HepG2 (cell line): ENCODE data around the gene PRICKLE2.

Experiments
- CEBPB ChIP-seq: IDR thresholded peaks from 2 replicates; pipeline ENCODE4 v1.6.1; 2011; ENCODE audit warnings: low read depth, low read length, improper control_type of control experiment, borderline replicate concordance
- ETV6 ChIP-seq: sonication (generic); formaldehyde crosslinking; conservative IDR thresholded peaks from 2 replicates; pipeline ENCODE4 v1.4.0; 2020; ENCODE audit warnings: missing genetic modification reagents
- NBN ChIP-seq: fragments of 450-650 bp; conservative IDR thresholded peaks from 2 replicates; pipeline ENCODE4 v1.6.1; 2017
- POLR2A ChIP-seq, 2 experiments: IDR thresholded peaks; 2 replicates each; pipeline ENCODE4 v1.6.1; 2011; ENCODE audit warnings: low read depth in 2 of 2, low read length in 2 of 2, mild to moderate bottlenecking in 1 of 2, moderate library complexity in 1 of 2; ENCODE audit not compliant: insufficient read depth in 1 of 2
- SALL2 ChIP-seq: sonication (generic); formaldehyde crosslinking; IDR thresholded peaks from 2 replicates; pipeline ENCODE4 v1.8.1; 2023; ENCODE audit warnings: mild to moderate bottlenecking, missing genetic modification reagents, inconsistent platforms
- SMARCE1 ChIP-seq: fragments of 450-650 bp; IDR thresholded peaks from 2 replicates; pipeline ENCODE4 v1.6.1; 2017; ENCODE audit warnings: borderline replicate concordance
- ZNF10 ChIP-seq: sonication (generic); formaldehyde crosslinking; IDR thresholded peaks from 2 replicates; pipeline ENCODE4 v1.4.0; 2020; ENCODE audit warnings: mild to moderate bottlenecking, low read depth, missing genetic modification reagents, borderline replicate concordance
- ZNF451 ChIP-seq: sonication (generic); formaldehyde crosslinking; IDR thresholded peaks from 2 replicates; pipeline ENCODE4 v1.5.0; 2020; ENCODE audit warnings: mild to moderate bottlenecking, missing genetic modification reagents
- TF ChIP-seq, protein P1 (sequence below): sonication (generic); formaldehyde crosslinking; IDR thresholded peaks from 2 replicates; pipeline ENCODE4 v1.4.0; 2020; ENCODE audit warnings: mild to moderate bottlenecking, missing genetic modification reagents

DNA sequence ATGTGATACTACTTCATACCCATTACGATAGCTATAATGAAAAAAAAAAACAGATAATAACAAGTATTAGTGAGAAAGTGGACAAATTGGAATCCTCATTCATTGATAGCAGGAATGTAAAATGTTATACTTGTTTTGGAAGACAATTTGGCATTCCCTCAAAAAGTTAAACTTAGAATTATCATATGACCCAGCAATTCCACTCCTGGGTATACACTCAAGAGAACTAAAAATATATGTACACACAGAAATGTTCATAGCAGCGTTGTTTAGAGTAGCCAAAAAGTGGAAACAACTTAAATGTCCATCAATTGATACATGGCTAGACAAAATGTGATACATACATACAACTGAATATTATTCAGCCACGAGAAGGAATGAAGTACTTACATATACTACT, 69.9 kb downstream of the PRICKLE2 start:
- TF ChIP-seq SALL2 (CRISPR knock-in tag): no peak
- TF ChIP-seq ETV6: no peak
- TF ChIP-seq CEBPB: no peak
- no peak for TF ChIP-seq ZNF451 (CRISPR knock-in tag)
- TF ChIP-seq POLR2A (IDR thresholded peaks at IDR 0.05; ENCODE audit: insufficient read depth in 1 of 2, low read depth in 2 of 2, low read length in 2 of 2): no peak
- TF ChIP-seq, protein P1, sequence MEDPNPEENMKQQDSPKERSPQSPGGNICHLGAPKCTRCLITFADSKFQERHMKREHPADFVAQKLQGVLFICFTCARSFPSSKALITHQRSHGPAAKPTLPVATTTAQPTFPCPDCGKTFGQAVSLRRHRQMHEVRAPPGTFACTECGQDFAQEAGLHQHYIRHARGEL: no peak
- TF ChIP-seq NBN: no peak
- no peak for TF ChIP-seq SMARCE1
- TF ChIP-seq ZNF10: no peak
